ENCODE results near the gene PLAGL2.
"Not testable (repeated sequence)": the region's sequence is repeated elsewhere in the genome, so short reads cannot be mapped to it uniquely, and the experiment has no call there.

PLAGL2 gene

DNA sequence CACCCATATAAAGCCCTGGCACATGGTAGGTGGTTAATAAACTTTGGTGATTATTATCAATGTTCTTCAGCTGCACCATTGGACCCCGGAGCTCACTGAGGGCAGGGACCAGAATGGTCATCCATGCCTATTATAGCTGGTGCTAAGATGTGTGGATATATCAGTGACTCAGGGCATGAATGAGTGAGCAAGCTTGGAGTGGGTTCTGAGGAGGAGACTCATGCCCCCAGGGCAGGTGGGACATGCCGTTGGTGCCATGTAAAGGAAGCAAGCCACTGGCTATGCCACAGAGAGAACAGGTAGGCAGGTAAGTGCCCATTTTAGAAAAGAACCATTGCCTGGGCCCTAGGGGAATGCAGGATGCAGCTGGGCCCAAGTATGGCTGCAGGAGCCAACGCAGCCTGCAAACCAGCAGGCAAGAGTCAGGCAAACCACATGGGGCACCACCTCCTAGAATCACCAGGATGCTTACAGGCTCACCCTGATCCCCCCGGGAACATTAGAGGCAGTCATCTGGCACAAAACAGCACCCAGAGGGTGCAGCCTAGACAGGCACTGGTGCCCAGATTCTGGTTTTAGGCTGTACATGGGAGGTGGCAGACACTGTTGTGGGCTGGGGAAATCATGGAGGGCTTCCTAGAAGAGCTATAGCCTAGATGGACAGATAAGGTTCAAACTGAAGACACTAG lies 23.5 kb downstream of the PLAGL2 start:
- no peak for DNase-seq (ENCODE audit: low spot score)

DNA sequence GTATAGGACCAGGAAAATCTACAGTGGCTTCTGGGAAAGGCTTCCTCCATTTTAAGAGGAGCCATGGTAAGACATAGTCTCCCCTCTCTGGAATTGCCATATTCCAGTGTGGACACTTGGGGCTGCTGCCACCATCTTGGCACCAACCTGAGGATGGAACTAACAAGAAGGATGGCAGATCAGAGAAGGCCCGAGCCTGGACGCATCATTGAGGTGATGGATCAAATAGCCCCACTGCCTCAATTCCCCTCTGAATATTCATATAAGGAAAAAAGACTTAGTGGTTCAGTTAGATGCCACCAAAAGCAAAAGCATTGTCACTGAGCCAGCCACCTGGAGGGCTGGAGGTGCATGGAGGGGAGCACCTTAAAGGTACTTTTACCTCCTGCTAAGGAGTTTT lies 25.9 kb downstream of the PLAGL2 start:
- no peak for DNase-seq (ENCODE audit: low spot score)

DNA sequence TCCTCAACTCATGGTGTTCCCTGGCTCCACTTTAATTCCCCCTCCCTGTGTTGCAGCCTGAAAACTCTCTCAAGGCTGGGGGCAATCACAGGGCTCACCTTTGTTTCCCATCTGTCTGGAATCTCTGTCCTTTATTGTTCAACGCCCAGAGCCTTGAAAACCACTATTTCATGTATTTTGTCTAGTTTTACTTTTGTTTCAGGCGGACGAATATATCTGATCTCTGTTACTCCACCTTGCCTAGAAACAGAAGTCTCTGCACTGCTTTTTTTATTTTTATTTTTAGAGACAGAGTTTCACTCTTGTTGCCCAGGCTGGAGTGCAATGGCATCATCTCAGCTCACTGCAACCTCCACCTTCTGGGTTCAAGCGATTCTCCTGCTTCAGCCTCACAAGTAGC lies 27.6 kb downstream of the PLAGL2 start:
- DNase-seq (ENCODE audit: low spot score) = no peak

- no peak for DNase-seq (ENCODE audit: low spot score)
These were observed 28.0 kb downstream of the PLAGL2 start for GRCh38 chr20:32179515-32179914.

DNA sequence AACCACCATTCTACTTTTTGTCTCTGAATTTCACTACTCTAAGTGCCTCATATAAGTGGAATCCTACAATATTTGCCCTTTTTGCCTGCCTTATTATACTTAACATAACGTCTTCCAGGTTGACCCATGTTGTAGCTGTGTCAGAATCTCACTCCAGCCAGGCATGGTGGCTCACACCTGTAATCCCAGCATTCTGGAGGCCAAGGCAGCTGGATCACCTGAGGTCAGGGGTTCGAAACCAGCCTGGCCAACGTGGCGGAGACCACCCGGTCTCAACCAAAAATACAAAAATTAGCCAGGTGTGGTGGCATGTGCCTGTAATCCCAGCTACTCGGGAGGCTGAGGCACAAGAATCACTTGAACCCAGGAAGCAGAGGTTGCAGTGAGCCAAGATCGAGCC lies 29.8 kb downstream of the PLAGL2 start:
- DNase-seq (ENCODE audit: low spot score) = not testable (repeated sequence)

DNA sequence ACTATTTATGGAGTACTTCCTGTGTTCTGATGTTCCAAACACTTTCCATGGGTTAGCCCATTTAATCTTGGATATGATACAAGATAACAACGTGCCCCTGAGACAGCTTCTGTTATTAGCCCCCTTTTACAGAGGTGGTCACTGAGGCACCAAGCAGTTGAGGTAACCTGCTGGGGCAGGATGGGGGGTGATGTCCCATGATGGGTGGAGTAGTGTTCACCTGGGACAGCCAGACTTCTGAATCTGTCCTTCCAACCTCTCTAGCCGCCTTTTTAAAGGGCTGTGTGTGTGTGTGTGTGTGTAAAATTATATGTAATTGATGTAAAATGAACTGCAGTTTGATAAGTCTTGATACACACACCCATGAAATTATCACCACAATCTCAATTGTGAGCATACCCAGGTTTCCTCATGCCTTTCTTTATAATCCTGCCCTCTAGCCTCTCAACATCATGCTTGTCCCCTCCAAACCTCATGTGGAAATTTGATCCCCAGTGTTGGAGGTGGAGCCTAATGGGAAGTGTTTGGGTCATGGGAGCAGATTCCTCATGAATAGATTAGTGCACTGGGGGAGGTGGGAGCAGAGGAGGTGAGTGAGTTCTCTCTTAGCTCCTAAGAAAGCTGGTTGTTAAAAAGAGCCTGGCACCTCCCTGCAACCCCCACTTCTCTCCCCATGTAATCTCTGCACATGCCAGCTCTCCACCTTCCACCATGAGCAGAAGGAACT lies 39.2 kb downstream of the PLAGL2 start:
- DNase-seq (ENCODE audit: low spot score) = no peak

GRCh38 chr20:32167552-32167951 lies 40.0 kb downstream of the PLAGL2 start:
- DNase-seq (ENCODE audit: low spot score) = no peak

- DNase-seq (ENCODE audit: low spot score) = no peak
These were observed 41.6 kb downstream of the PLAGL2 start for GRCh38 chr20:32165836-32166545.

DNA sequence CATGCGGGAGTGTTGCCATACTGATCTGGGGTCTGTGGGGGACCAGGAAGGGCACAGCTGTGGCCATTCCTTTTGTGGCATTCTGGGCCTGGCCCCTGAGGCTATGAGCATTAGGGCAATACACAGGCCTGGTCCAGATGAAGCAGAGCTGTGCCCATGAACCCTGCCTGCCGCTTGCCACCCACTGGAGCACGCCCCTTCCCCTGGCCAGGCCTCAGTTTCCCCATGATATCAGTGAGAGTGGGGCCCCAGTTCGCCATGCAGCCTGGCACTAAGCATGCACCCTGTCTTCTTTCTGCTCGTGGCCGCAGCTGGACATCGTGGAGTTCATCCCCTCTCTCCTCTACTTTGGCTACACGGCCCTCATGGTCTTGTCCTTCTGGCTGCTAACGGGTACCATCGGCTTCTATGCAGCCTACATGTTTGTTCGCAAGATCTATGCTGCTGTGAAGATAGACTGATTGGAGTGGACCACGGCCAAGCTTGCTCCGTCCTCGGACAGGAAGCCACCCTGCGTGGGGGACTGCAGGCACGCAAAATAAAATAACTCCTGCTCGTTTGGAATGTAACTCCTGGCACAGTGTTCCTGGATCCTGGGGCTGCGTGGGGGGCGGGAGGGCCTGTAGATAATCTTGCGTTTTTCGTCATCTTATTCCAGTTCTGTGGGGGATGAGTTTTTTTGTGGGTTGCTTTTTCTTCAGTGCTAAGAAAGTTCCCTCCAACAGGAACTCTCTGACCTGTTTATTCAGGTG lies 42.4 kb downstream of the PLAGL2 start:
- DNase-seq (ENCODE audit: low spot score) = no peak

- DNase-seq (ENCODE audit: low spot score) = no peak
These were observed 43.6 kb downstream of the PLAGL2 start for GRCh38 chr20:32163951-32164350.

DNA sequence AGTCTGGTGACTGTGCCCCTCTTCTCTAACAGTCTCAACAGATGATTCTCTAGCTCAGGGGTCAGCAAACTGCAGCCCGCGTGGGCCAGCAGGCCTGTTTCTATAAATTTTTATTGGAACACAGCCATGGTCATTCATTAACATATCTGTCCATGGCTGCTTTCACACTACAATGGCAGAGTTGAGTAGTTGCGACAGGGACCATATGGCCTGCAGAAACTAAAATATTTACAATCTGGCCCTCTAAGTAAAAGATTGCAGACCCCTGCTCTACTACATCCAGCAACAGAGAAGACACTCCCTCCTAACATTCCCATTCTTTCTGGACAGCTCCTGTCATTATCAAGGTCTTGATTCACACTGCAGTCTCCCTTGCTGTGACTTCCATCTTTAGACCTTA lies 45.2 kb downstream of the PLAGL2 start:
- DNase-seq (ENCODE audit: low spot score) = no peak

GRCh38 chr20:32160341-32160740 lies 47.2 kb downstream of the PLAGL2 start:
- no peak for DNase-seq (ENCODE audit: low spot score)

DNA sequence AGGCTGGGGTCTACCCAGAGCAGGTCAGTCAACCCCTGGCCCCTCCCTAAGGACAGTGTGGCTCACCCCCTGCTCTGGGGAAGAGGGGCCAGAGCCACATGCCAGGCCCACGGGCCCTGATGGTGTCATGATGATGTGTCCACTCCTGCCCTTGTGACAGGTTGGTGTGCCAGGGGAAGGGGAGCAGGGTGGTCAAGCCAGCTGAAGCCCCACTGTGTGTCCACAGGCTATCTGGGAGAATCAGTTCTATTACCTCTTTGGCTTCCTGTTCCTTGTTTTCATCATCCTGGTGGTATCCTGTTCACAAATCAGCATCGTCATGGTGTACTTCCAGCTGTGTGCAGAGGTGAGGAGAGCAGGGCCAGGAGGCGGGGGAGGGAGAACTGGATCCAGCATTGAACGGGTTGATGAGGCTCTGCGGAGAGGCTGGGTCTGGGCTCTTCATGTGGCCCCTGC lies 47.7 kb downstream of the PLAGL2 start:
- no peak for DNase-seq (ENCODE audit: low spot score)

- no peak for DNase-seq (ENCODE audit: low spot score)
These were observed 48.4 kb downstream of the PLAGL2 start for GRCh38 chr20:32158943-32159660.

- no peak for DNase-seq (ENCODE audit: low spot score)
These were observed 49.2 kb downstream of the PLAGL2 start for GRCh38 chr20:32158351-32158750.

DNA sequence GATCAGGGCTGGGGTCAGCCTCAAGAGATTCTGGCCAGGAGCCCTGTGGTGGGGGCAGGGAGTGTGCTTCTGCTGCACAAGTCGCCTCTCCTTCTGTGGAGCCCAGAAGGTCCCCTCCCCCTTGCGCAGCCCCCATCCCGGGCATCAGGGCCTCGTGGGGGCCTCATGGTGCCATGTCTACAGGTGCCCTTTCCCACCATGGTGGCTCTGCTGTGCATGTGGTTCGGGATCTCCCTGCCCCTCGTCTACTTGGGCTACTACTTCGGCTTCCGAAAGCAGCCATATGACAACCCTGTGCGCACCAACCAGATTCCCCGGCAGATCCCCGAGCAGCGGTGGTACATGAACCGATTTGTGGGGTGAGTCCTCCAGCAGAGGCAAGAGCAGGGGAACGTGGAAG lies 49.9 kb downstream of the PLAGL2 start:
- DNase-seq (ENCODE audit: low spot score) = no peak

GRCh38 chr20:32155017-32155981 lies 52.2 kb downstream of the PLAGL2 start:
- peak; percentile 69 for DNase-seq (ENCODE audit: low spot score)

DNA sequence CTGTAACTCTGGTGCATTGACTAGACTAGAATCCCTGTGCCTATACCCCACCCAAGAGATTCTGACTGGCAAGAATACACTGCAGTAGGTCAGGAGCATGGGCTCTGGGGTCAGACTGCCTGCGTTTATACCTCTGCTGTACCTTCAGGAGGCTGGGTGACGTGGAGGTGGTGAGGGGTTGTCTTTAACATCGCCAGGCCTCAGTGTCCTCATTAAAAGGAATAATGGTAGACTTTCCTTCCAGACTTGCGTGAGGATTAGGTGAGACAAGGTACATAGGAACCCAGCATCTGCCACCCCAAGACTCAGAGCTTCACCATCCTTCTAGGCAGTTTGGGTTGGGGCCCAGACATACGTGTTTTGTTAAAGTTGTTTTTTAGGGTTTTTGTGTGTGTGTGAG lies 53.8 kb downstream of the PLAGL2 start:
- DNase-seq (ENCODE audit: low spot score) = no peak

DNA sequence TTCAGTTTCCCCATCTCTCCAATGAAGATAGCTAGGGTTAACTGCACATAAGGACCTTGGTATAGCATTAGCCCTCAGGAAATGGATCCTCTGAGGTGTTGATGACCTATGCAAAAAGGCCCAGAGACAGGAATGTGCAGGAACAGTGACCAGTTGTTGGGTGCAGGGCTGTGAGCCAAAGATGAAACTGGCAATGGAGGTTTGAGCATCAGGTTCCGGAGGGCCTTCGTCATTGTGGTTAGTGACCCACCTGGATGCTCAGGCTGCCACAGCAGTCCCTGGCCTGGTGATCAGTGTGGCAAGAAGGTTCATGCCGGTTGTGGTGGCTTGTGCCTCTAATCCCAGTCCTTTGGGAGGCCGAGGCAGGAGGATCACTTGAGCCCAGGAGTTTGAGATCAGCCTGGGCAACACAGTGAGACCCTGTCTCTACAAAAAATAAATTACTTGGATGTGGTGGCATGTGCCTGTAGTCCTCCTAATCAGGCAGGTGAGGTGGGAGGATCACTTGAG lies 54.3 kb downstream of the PLAGL2 start:
- no peak for DNase-seq (ENCODE audit: low spot score)

DNA sequence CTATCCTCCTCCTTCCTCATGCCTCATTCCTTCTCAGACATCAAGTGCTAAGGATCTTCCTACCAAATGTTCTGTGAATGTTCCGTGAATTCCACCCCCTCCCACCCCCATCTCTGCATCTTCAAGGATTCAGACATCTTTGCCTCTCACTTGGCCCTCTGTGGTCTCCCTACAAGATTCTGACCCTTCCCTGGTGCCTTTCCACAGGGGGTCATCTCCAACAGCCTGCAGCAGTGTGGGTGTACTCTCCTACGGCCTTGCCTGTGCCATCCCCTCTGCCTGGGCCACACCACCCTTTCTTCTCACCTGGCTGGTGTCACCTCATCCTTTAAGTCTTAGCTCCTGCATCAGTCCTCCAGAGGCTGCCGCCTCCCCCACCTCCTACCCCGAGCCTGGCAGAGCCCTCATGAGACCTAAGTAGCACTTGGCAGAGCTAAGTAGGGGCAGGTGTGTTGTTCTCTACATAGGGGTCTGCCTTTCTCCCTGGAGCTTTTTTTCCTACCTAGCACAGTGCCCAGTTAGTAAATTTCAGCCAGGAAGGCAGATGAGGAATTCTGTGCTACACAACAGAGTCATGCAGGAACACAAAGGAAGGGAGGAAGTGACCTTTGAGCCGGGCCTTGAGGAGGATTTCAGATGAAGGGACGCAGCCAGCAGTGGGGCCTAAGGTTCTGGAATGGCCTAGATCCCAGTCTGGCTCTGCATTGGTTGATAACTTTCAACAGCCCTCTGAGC lies 55.0 kb downstream of the PLAGL2 start:
- no peak for DNase-seq (ENCODE audit: low spot score)

All from HuH-7 (cell line).